Upper lobe of right lung (tissue), 1 donor: ENCODE results near the gene MEIKIN. TPM values are rescaled to one million over a fixed set of nuclear protein-coding genes. Genes with fewer than 3 reads are reported as not detected.

Source experiments
- ATAC-seq: fragments of 200-7000 bp; cut with Tn5 transposase; one replicate; pipeline ENCODE4 v1.9.1; 2020; ENCODE audit warnings: mild to moderate bottlenecking, moderate library complexity
- DNase-seq: peaks from one replicate; pipeline ENCODE4 v3.0.0-alpha.2; 2020
- H3K27ac ChIP-seq: fragments of 200-600 bp; one replicate; pipeline ENCODE4 v1.8.0; 2022
- H3K27me3 ChIP-seq: fragments of 200-600 bp; one replicate; pipeline ENCODE4 v1.8.0; 2022; ENCODE audit warnings: mild to moderate bottlenecking
- H3K36me3 ChIP-seq: fragments of 200-600 bp; one replicate; pipeline ENCODE4 v1.8.0; 2022
- H3K4me1 ChIP-seq: fragments of 200-600 bp; one replicate; pipeline ENCODE4 v1.8.0; 2022
- H3K4me3 ChIP-seq: fragments of 200-600 bp; one replicate; pipeline ENCODE4 v1.8.0; 2022; ENCODE audit warnings: mild to moderate bottlenecking
- H3K9me3 ChIP-seq: fragments of 200-600 bp; one replicate; pipeline ENCODE4 v1.8.0; 2022
- intact Hi-C: fragments of 100-400 bp; cut with DNase I; formaldehyde crosslinking; loops from one replicate; pipeline ENCODE4 v1.11.0; 2022
- total RNA-seq: library from RNA; stranded (reverse); fragmentation: NEBNext Ultra II Directional; extraction: Animal tissue kit (Norgen Biotek cat#: 25700); gene quantifications from one replicate; pipeline ENCODE4 v1.2.1, GENCODE V29; 2021
- TF ChIP-seq, protein P1 (sequence below): fragments of 200-600 bp; IDR thresholded peaks from one replicate; pipeline ENCODE4 v1.8.0; 2022; ENCODE audit warnings: antibody characterized with exemption
- donor health status: DM: no; HTN: yes; CAD: no; lungs with severe emphysema.

Gene MEIKIN
- total RNA-seq, 1 donor from 2014 or later, result not detected

DNA sequence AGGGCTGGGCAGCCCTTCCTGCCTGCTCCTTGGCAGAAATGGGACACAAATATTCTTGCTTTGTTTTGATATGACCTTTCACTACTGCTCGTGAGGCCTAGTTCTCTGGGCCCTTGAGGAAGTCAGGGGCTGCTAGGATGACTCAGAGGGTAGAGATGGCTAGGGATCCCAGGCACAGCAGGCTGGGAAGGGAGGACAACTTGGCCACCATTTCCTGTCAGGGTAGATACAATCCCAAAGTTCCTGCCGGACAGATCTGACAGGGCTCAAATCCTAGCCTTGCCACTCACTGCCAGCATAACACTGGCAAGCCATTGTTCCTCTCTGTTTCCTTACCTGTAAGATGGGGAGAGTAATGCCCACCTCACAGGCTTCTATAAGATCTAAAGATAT lies 31.7 kb upstream of the MEIKIN start:
- H3K9me3 ChIP-seq, result no peaks in the 10 kb centered on the region
- DNase-seq (peak; percentile 40), ATAC-seq (no peak)
- intact Hi-C loops, result no loop called here
- no peaks in the 10 kb centered on the region for H3K4me1 ChIP-seq
- H3K27ac ChIP-seq, result no peak overlapping the region
- H3K27me3 ChIP-seq, result no peaks in the 10 kb centered on the region
- TF ChIP-seq, protein P1, sequence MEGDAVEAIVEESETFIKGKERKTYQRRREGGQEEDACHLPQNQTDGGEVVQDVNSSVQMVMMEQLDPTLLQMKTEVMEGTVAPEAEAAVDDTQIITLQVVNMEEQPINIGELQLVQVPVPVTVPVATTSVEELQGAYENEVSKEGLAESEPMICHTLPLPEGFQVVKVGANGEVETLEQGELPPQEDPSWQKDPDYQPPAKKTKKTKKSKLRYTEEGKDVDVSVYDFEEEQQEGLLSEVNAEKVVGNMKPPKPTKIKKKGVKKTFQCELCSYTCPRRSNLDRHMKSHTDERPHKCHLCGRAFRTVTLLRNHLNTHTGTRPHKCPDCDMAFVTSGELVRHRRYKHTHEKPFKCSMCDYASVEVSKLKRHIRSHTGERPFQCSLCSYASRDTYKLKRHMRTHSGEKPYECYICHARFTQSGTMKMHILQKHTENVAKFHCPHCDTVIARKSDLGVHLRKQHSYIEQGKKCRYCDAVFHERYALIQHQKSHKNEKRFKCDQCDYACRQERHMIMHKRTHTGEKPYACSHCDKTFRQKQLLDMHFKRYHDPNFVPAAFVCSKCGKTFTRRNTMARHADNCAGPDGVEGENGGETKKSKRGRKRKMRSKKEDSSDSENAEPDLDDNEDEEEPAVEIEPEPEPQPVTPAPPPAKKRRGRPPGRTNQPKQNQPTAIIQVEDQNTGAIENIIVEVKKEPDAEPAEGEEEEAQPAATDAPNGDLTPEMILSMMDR, result no peak
- no peaks in the 10 kb centered on the region for H3K36me3 ChIP-seq
- no peak overlapping the region for H3K4me3 ChIP-seq

DNA sequence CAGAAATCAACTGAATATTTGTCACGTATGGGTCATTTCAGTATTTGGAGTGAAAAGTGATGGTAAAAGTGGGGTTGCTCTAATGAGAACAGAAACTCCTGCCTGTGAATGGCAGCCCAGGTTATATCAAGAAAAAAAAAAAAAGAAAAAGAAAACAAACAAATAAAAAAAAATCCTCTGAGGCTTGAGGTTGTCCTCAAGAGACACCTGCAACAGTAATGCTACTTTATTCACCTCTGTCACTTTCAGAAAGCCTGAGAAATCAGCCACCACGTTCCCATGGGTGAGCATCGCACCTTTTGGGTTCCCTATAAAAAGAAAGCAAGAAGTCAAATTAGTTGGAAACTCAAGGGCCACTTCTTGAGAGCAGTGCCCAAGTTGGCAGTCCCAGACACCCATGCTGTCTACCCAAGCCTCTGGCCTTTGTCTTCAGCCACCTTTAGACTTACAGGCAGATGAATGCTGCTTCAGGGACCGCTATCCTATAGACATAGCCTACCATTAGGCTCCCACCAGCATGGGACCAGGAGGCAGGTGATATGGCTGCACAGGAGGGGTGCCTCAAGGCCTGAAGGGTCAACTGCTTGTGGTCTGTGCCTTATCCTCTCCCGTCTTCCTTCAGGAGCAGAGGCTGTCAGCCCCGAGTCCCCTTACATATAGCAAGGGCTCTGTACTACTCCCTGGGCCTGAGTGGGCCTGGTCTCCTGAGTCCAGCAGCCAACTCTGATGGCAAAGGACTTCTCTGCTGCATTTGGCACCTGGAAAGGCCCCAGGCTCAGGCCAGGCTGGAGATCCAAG lies 31.1 kb upstream of the MEIKIN start:
- peak; percentile 22 for DNase-seq
- no peaks in the 10 kb centered on the region for H3K27me3 ChIP-seq
- no peaks in the 10 kb centered on the region for H3K36me3 ChIP-seq
- TF ChIP-seq, protein P1, result no peak
- intact Hi-C loops, result no loop called here
- H3K4me1 ChIP-seq, result no peaks in the 10 kb centered on the region
- no peak overlapping the region for H3K4me3 ChIP-seq
- no peak overlapping the region for H3K27ac ChIP-seq
- ATAC-seq, result no peak
- H3K9me3 ChIP-seq, result no peaks in the 10 kb centered on the region

DNA sequence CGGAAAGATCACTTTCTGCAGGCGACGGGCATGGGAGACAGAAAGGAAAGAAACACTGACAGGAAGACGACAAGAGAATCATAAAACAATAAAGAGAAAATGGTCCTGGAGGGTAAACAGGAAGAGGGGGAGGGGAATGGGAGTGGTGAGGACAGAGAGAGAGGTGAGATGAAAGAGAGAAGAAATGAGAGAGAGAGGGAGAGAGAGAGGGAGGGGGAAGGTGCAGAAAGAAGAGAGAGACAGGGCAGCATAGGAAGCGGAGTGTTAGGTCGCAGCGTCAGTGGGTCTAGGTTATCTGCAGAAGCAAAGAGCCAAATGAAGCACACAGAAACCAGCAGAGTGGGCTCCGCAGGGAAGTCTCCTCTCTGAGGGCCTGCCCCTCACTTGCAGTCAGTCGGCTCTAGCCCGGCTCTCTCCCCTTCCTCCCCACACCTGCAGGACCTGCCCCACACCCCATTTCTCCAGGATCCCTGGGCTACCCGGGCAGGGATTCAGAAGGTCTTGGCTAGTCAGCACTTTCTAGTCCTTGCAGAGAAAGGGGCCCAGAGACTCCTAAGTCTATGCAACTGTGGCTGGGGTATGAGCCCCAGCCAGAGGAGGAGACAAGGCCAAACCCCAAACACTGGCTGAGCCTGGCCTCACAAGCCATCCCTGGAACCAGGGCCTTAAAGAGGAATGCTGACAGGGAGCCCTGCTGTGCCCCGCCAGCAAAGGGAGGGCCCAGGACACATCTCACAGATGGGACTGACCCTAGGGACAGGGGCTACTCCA lies 29.7 kb upstream of the MEIKIN start:
- peak; percentile 8 for ATAC-seq
- Histone ChIP-seq H3K4me3 (no peak overlapping the region), H3K9me3 (no peaks in the 10 kb centered on the region), H3K27me3 (no peaks in the 10 kb centered on the region), H3K27ac (no peak overlapping the region), H3K36me3 (no peaks in the 10 kb centered on the region), H3K4me1 (no peaks in the 10 kb centered on the region)
- peak; percentile 39 for DNase-seq
- TF ChIP-seq, protein P1, result no peak
- intact Hi-C loops, result no loop called here

DNA sequence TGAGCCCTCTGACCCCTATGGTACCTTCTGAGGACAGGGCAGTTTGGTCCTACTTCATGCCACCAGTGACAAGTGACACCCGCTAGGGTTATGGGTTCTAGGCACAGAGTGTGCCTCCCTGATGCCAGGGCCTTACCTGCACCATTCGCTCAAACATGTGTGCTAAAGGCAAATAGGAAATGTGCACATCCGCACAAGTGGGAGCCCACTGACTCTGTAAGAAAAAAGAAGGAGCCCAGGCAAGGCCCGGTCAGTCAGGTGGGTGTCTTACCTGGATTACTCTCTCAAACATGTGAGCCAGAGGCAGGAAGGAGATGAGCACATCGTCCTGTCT lies 29.1 kb upstream of the MEIKIN start:
- Histone ChIP-seq H3K27me3 (no peaks in the 10 kb centered on the region), H3K4me1 (no peaks in the 10 kb centered on the region), H3K4me3 (no peak overlapping the region), H3K9me3 (no peaks in the 10 kb centered on the region), H3K36me3 (no peaks in the 10 kb centered on the region), H3K27ac (peak overlapping the region; percentile 24)
- peak; percentile 11 for ATAC-seq
- DNase-seq, result no peak
- TF ChIP-seq, protein P1, result no peak
- intact Hi-C loops, result no loop called here

DNA sequence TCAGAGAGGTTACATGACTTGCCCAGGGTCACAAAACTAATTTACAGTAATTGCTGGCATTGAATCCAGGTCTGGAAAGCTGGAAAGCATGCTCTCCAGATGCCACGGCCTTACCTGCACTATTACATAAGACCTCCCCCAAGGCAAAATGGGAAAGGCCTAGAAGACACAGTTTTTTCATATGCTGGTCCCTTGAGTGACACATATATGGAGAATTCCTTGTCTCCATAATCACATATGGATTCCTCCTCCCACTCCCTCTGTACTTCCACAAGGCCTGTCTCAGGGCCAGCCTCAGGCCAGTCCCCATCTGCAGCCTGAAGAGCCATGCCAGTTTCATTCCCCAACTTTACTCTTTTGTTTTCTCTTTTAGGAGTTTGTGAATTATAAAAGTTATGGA lies 28.6 kb upstream of the MEIKIN start:
- no peaks in the 10 kb centered on the region for H3K4me1 ChIP-seq
- no peak overlapping the region for H3K27ac ChIP-seq
- H3K9me3 ChIP-seq, result no peaks in the 10 kb centered on the region
- no peaks in the 10 kb centered on the region for H3K27me3 ChIP-seq
- intact Hi-C loops, result no loop called here
- TF ChIP-seq, protein P1, result no peak
- no peaks in the 10 kb centered on the region for H3K36me3 ChIP-seq
- DNase-seq (no peak), ATAC-seq (no peak)
- H3K4me3 ChIP-seq, result no peak overlapping the region
